H1 (cell line): ENCODE results near the gene CCL26. TPM values are rescaled to one million over a fixed set of nuclear protein-coding genes. Genes with fewer than 3 reads are reported as not detected.

Experiments
- CTCF ChIA-PET: fragments of 300-600 bp; sonication (Branson Sonifier 250); formaldehyde crosslinking; loops from one replicate; lab custom pipeline; 2021; ENCODE audit not compliant: partially characterized antibody; lab: Charles Lee
- POLR2A ChIA-PET: fragments of 300-600 bp; sonication (Branson Sonifier 250); formaldehyde crosslinking; loops from one replicate; lab custom pipeline; 2021; ENCODE audit warnings: inconsistent platforms; ENCODE audit not compliant: partially characterized antibody; lab: Charles Lee
- DNase-seq, 2 experiments: peaks; one replicate each; pipeline versions ENCODE4 v3.0.0 to v3.0.0-alpha.2; 2010 to 2022; ENCODE audit warnings: low spot score in 2 of 2, low read depth in 1 of 2, mixed read lengths in 1 of 2
- FAIRE-seq: peaks from 2 replicates; lab custom pipeline; 2011; peaks lifted over from hg19 to GRCh38; lab: Jason Lieb, UNC
- H2AFZ ChIP-seq: 2 replicates; pipeline ENCODE4 v1.8.1; 2012; ENCODE audit warnings: low read length, inconsistent platforms
- H2AK5ac ChIP-seq: 2 replicates; pipeline ENCODE4 v1.6.1; 2013; ENCODE audit warnings: low read depth, low read length
- H2BK120ac ChIP-seq: replicated peaks from 2 replicates; pipeline ENCODE3; 2013; ENCODE audit warnings: low read depth, low read length, inconsistent platforms
- H2BK12ac ChIP-seq: 2 replicates; pipeline ENCODE4 v1.6.1; 2013; ENCODE audit warnings: low read depth, low read length
- H2BK15ac ChIP-seq: 2 replicates; pipeline ENCODE4 v1.6.1; 2013; ENCODE audit warnings: low read length
- H2BK20ac ChIP-seq: 2 replicates; pipeline ENCODE4 v1.6.1; 2013; ENCODE audit warnings: low read length
- H2BK5ac ChIP-seq: 2 replicates; pipeline ENCODE4 v1.6.1; 2013; ENCODE audit warnings: low read depth, low read length
- H3K14ac ChIP-seq: 2 replicates; pipeline ENCODE4 v1.6.1; 2013; ENCODE audit warnings: inconsistent platforms; ENCODE audit not compliant: insufficient read length
- H3K18ac ChIP-seq: 2 replicates; pipeline ENCODE4 v1.6.1; 2013; ENCODE audit warnings: low read length; ENCODE audit errors: extremely low read depth
- H3K23ac ChIP-seq: 2 replicates; pipeline ENCODE4 v1.6.1; 2013; ENCODE audit warnings: inconsistent platforms; ENCODE audit not compliant: insufficient read length
- H3K23me2 ChIP-seq: 2 replicates; pipeline ENCODE4 v1.6.1; 2013; ENCODE audit warnings: low read depth, low read length
- H3K27ac ChIP-seq: 2 replicates; pipeline ENCODE4 v1.6.1; 2011; ENCODE audit warnings: low read depth, low read length, inconsistent platforms
- H3K27me3 ChIP-seq, 4 experiments: replicated peaks in 1 of 4; 1 replicate in 1 of 4; 2 replicates in 3 of 4; pipeline versions ENCODE4 v1.6.1 to v1.8.1; 2011 to 2013; ENCODE audit warnings: low read length in 3 of 4, mild to moderate bottlenecking in 3 of 4, inconsistent platforms in 2 of 4, mixed read lengths in 2 of 4, moderate library complexity in 1 of 4; ENCODE audit not compliant: control insufficient read depth in 3 of 4, insufficient read depth in 3 of 4; ENCODE audit errors: extremely low read depth in 1 of 4
- H3K36me3 ChIP-seq, 4 experiments: 2 replicates each; pipeline versions ENCODE4 v1.6.1 to v1.8.1; 2011 to 2013; ENCODE audit warnings: mild to moderate bottlenecking in 4 of 4, low read length in 3 of 4, moderate library complexity in 2 of 4, control low read depth in 1 of 4, inconsistent platforms in 1 of 4; ENCODE audit not compliant: insufficient read depth in 4 of 4, control insufficient read depth in 2 of 4
- H3K4ac ChIP-seq: replicated peaks from 2 replicates; pipeline ENCODE3; 2013; ENCODE audit warnings: low read length, low read depth, mixed read lengths, inconsistent platforms; ENCODE audit not compliant: insufficient read length
- H3K4me1 ChIP-seq, 4 experiments: replicated peaks in 1 of 4; 1 replicate in 1 of 4; 2 replicates in 3 of 4; pipeline versions ENCODE4 v1.6.1 to v1.8.1; 2011 to 2013; ENCODE audit warnings: low read length in 3 of 4, inconsistent platforms in 2 of 4, mixed read lengths in 1 of 4; ENCODE audit not compliant: insufficient read depth in 4 of 4, control insufficient read depth in 3 of 4
- H3K4me2 ChIP-seq, 2 experiments: 2 replicates each; pipeline versions ENCODE4 v1.6.1 to v1.8.1; 2011 to 2013; ENCODE audit warnings: low read depth in 2 of 2, low read length in 2 of 2, control low read depth in 1 of 2, inconsistent platforms in 1 of 2, mild to moderate bottlenecking in 1 of 2; ENCODE audit not compliant: insufficient read depth in 1 of 2
- H3K4me3 ChIP-seq, 4 experiments: fragments of 200-600, 300-600 bp in 1 of 4; sonication (generic), shearing (Covaris generic), sonication (Bioruptor Twin) in 1 of 4; 2 replicates each; pipeline versions ENCODE4 v1.5.1 to v1.8.1; 2011 to 2016; ENCODE audit warnings: low read length in 4 of 4, low read depth in 3 of 4, control low read depth in 2 of 4, inconsistent platforms in 2 of 4, mild to moderate bottlenecking in 2 of 4, mixed read lengths in 1 of 4, moderate library complexity in 1 of 4; ENCODE audit not compliant: insufficient read depth in 2 of 4; ENCODE audit errors: extremely low read depth in 1 of 4
- H3K56ac ChIP-seq: replicated peaks from 2 replicates; pipeline ENCODE3; 2013; ENCODE audit warnings: low read depth, mild to moderate bottlenecking, mixed read lengths, low read length, inconsistent platforms; ENCODE audit not compliant: insufficient read length
- H3K79me1 ChIP-seq: 2 replicates; pipeline ENCODE4 v1.6.1; 2013; ENCODE audit warnings: low read depth, low read length, control low read depth
- H3K79me2 ChIP-seq, 2 experiments: 2 replicates each; pipeline versions ENCODE4 v1.6.1 to v1.8.1; 2012 to 2013; ENCODE audit warnings: low read length in 2 of 2, mild to moderate bottlenecking in 2 of 2, inconsistent platforms in 1 of 2; ENCODE audit not compliant: insufficient read depth in 2 of 2, control insufficient read depth in 1 of 2
- H3K9ac ChIP-seq, 4 experiments: replicated peaks in 1 of 4; 1 replicate in 1 of 4; 2 replicates in 3 of 4; pipeline versions ENCODE4 v1.6.1 to v1.8.1; 2011 to 2013; ENCODE audit warnings: low read depth in 3 of 4, low read length in 3 of 4, control low read depth in 2 of 4, mild to moderate bottlenecking in 2 of 4, moderate library complexity in 2 of 4, inconsistent platforms in 1 of 4; ENCODE audit errors: extremely low read depth in 1 of 4
- H3K9me3 ChIP-seq, 2 experiments: 2 replicates each; pipeline versions ENCODE4 v1.6.1 to v1.8.1; 2012 to 2013; ENCODE audit warnings: mild to moderate bottlenecking in 2 of 2, moderate library complexity in 2 of 2, control low read depth in 1 of 2, inconsistent platforms in 1 of 2, low read depth in 1 of 2, low read length in 1 of 2, mixed read lengths in 1 of 2; ENCODE audit not compliant: insufficient read depth in 2 of 2
- H4K20me1 ChIP-seq, 2 experiments: replicated peaks in 1 of 2; 2 replicates each; pipeline versions ENCODE3 to v1.8.1; 2011 to 2013; ENCODE audit warnings: inconsistent platforms in 2 of 2, low read length in 2 of 2, mild to moderate bottlenecking in 1 of 2; ENCODE audit not compliant: insufficient read depth in 2 of 2, control insufficient read depth in 1 of 2
- H4K5ac ChIP-seq: 2 replicates; pipeline ENCODE4 v1.6.1; 2013; ENCODE audit warnings: low read length, low read depth, mixed read lengths, inconsistent platforms; ENCODE audit not compliant: insufficient read length
- H4K8ac ChIP-seq: 2 replicates; pipeline ENCODE4 v1.8.0; 2013; ENCODE audit warnings: mild to moderate bottlenecking, moderate library complexity, low read length, inconsistent platforms; ENCODE audit not compliant: insufficient read depth; ENCODE audit errors: extremely low read depth
- H4K91ac ChIP-seq: replicated peaks from 2 replicates; pipeline ENCODE3; 2013; ENCODE audit warnings: low read length, mixed read lengths, inconsistent platforms; ENCODE audit not compliant: insufficient read length
- JUND ChIP-seq: IDR thresholded peaks from 2 replicates; pipeline ENCODE4 v1.6.1; 2011; ENCODE audit warnings: mild to moderate bottlenecking, improper control_type of control experiment, low read length
- KDM5A ChIP-seq: fragments of 200-600 bp; IDR thresholded peaks from 2 replicates; pipeline ENCODE4 v1.7.1; 2012; ENCODE audit warnings: mild to moderate bottlenecking, low read length, inconsistent platforms, mixed read lengths
- SIN3A ChIP-seq, 2 experiments: IDR thresholded peaks in 1 of 2; conservative IDR thresholded peaks in 1 of 2; 2 replicates each; pipeline ENCODE4 v1.6.1; 2011 to 2012; ENCODE audit warnings: low read length in 2 of 2, improper control_type of control experiment in 1 of 2, low read depth in 1 of 2, mild to moderate bottlenecking in 1 of 2
- TAF7 ChIP-seq: optimal IDR thresholded peaks from 2 replicates; pipeline ENCODE3; 2011; ENCODE audit warnings: low read depth, mild to moderate bottlenecking, inconsistent platforms, low read length, moderate library complexity, borderline replicate concordance
- YY1 ChIP-seq: IDR thresholded peaks from 2 replicates; pipeline ENCODE4 v1.6.1; 2011; ENCODE audit warnings: low read depth, mild to moderate bottlenecking, low read length
- WGBS, 2 experiments: shearing (Covaris generic) in 1 of 2; methylation state at CpG; one replicate each; pipeline versions ENCODE4 v1.1.6 to v1.1.7; 2013 to 2015; ENCODE audit warnings: low lambda C conversion rate in 2 of 2, mixed read lengths in 2 of 2, inconsistent platforms in 1 of 2, low coverage in 1 of 2, missing lambda C conversion rate in 1 of 2; ENCODE audit not compliant: insufficient replicate concordance in 2 of 2, insufficient coverage in 1 of 2, insufficient read length in 1 of 2; ENCODE audit errors: extremely low coverage in 1 of 2, missing lambda C conversion rate in 1 of 2; 5-methylcytosine and 5-hydroxymethylcytosine counted together
- polyA plus RNA-seq, 7 experiments: library from polyadenylated mRNA; depleted of rRNA in 3 of 7; stranded (reverse) in 5 of 7; unstranded in 2 of 7; fragments of >200 nt in 5 of 7; fragments of 200-250 nt in 2 of 7; gene quantifications; 1 replicate in 5 of 7; 2 replicates in 1 of 7; 4 replicates in 1 of 7; pipeline versions ENCODE4 v1.2.1 to v1.2.3, GENCODE V29; 2011 to 2013; ENCODE audit warnings: missing spikeins in 2 of 7, mixed read lengths in 2 of 7
- total RNA-seq: library from RNA; stranded (reverse); fragmentation: NEBNext Ultra II Directional; extraction: Animal tissue kit (Norgen Biotek cat#: 25700); gene quantifications from 2 replicates; pipeline ENCODE4 v1.2.1, GENCODE V29; 2021
- TF ChIP-seq, protein P1 (sequence below): IDR thresholded peaks from 2 replicates; pipeline ENCODE4 v1.6.1; 2011; ENCODE audit warnings: low read depth, mild to moderate bottlenecking, low read length; ENCODE audit not compliant: insufficient read depth
- TF ChIP-seq, protein P2 (sequence below): IDR thresholded peaks from 2 replicates; pipeline ENCODE4 v1.6.1; 2011; ENCODE audit warnings: low read length, improper control_type of control experiment

Gene CCL26
- total and polyA plus RNA-seq, 2 of the 8 experiments (the other 6 are each of a cell fraction or from before 2014, with no cell fraction given): 8.7 to 14.9 TPM

DNA sequence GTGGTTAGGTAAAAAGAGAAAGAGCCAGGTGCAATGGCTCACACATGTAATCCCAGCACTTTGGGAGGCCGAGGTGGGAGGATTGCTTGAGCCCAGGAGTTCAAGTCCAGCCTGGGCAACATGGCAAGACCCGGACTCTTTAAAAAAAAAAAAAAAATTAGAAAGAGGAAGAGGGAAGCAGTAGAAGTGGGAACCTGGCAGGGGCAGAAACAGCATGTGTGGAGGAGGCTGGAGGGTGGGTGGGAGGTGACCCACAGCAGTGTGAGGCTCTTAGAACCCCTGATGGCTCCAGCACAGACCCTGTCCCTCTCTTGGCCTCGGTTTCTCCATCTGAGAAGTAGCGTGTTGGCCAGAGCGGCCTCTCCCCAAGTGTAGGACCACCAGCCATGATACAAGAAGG lies 46.5 kb upstream of the CCL26 start:
- Histone ChIP-seq H2AFZ (no peak overlapping the region), H3K4me1 (peaks cover 0 to under 1% (median 0%) of the 10 kb centered on the region in 4 experiments; a peak in 2 of 7 replicates), H2AK5ac (no peak overlapping the region), H4K20me1 (peaks cover 0 to under 1% of the 10 kb centered on the region in 2 experiments), H3K4me2 (no peak overlapping the region), H2BK5ac (no peak overlapping the region), H4K91ac (no peak overlapping the region), H3K4ac (no peak overlapping the region), H3K4me3 (no peak overlapping the region), H3K79me1 (no peaks in the 10 kb centered on the region), H2BK12ac (no peak overlapping the region), H4K5ac (no peak overlapping the region), H3K14ac (no peak overlapping the region), H4K8ac (no peak overlapping the region; the same call in 1 of the 2 replicates), H3K56ac (no peak overlapping the region), H2BK120ac (no peak overlapping the region), H3K23me2 (peaks cover 6% of the 10 kb centered on the region; the same call in 1 of the 2 replicates), H2BK20ac (no peak overlapping the region), H3K27me3 (peaks cover 0 to 2% (median 0%) of the 10 kb centered on the region in 4 experiments; a peak in 3 of 7 replicates), H3K23ac (no peak overlapping the region), H3K79me2 (no peaks in the 10 kb centered on the region), H3K9me3 (no peaks in the 10 kb centered on the region), H3K36me3 (no peaks in the 10 kb centered on the region), H2BK15ac (no peak overlapping the region), H3K18ac (no peak overlapping the region), H3K27ac (no peak overlapping the region), H3K9ac (no peak overlapping the region)
- DNase-seq: no peak
- 89% methylated on average over 3 of the region's 5 CpGs; no CpG with 5 or more reads in 1 of the 2 experiments for WGBS, 2 experiments
- FAIRE-seq: no peak
- ChIA-PET CTCF (no interaction called here), POLR2A (no interaction called here)
- TF ChIP-seq KDM5A: no peak
- TF ChIP-seq, protein P1, sequence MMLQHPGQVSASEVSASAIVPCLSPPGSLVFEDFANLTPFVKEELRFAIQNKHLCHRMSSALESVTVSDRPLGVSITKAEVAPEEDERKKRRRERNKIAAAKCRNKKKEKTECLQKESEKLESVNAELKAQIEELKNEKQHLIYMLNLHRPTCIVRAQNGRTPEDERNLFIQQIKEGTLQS: no peak
- no peak for TF ChIP-seq TAF7
- TF ChIP-seq SIN3A (conservative IDR thresholded peaks at IDR 0.05 in 1 of 2, IDR thresholded peaks at IDR 0.05 in 1 of 2; ENCODE audit: low read depth in 1 of 2, low read length in 2 of 2): no peak
- TF ChIP-seq YY1: no peak
- TF ChIP-seq, protein P2, sequence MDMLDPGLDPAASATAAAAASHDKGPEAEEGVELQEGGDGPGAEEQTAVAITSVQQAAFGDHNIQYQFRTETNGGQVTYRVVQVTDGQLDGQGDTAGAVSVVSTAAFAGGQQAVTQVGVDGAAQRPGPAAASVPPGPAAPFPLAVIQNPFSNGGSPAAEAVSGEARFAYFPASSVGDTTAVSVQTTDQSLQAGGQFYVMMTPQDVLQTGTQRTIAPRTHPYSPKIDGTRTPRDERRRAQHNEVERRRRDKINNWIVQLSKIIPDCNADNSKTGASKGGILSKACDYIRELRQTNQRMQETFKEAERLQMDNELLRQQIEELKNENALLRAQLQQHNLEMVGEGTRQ: no peak
- TF ChIP-seq JUND: no peak
